ENCODE data around the gene BCLAF3.

The BCLAF3 gene

GRCh38 chrX:20007962-20008622 is 17.2 kb upstream of the BCLAF3 start:
- TF ChIP-seq HIC1 (tag by site-specific recombination; IDR thresholded peaks at IDR 0.05) (no peak), ZNF24 (tag by site-specific recombination; IDR thresholded peaks at IDR 0.05) (no peak), ZNF362 (tag by site-specific recombination; IDR thresholded peaks at IDR 0.05) (no peak), ZBTB1 (tag by site-specific recombination; IDR thresholded peaks at IDR 0.05) (no peak), ZNF423 (tag by site-specific recombination; IDR thresholded peaks at IDR 0.05) (no peak), ZBTB8A (tag by site-specific recombination; IDR thresholded peaks at IDR 0.05) (no peak), ZNF324 (tag by site-specific recombination; IDR thresholded peaks at IDR 0.05) (no peak), EGR2 (tag by site-specific recombination; IDR thresholded peaks at IDR 0.05; ENCODE audit: low read depth) (no peak), HOXC10 (CRISPR knock-in tag; IDR thresholded peaks at IDR 0.05) (no peak), HOXA7 (CRISPR knock-in tag; IDR thresholded peaks at IDR 0.05; ENCODE audit: borderline replicate concordance) (no peak), PATZ1 (tag by site-specific recombination; IDR thresholded peaks at IDR 0.05) (no peak), ZBTB48 (tag by site-specific recombination; IDR thresholded peaks at IDR 0.05) (no peak), ZFP37 (tag by site-specific recombination; IDR thresholded peaks at IDR 0.05) (no peak), GFI1B (tag by site-specific recombination; IDR thresholded peaks at IDR 0.05) (no peak), ZNF530 (tag by site-specific recombination; IDR thresholded peaks at IDR 0.05; ENCODE audit: low read depth) (no peak), TCF7L2 (IDR thresholded peaks at IDR 0.05; ENCODE audit: borderline replicate concordance, low read depth, low read length) (no peak)
- TF ChIP-seq, protein P1, sequence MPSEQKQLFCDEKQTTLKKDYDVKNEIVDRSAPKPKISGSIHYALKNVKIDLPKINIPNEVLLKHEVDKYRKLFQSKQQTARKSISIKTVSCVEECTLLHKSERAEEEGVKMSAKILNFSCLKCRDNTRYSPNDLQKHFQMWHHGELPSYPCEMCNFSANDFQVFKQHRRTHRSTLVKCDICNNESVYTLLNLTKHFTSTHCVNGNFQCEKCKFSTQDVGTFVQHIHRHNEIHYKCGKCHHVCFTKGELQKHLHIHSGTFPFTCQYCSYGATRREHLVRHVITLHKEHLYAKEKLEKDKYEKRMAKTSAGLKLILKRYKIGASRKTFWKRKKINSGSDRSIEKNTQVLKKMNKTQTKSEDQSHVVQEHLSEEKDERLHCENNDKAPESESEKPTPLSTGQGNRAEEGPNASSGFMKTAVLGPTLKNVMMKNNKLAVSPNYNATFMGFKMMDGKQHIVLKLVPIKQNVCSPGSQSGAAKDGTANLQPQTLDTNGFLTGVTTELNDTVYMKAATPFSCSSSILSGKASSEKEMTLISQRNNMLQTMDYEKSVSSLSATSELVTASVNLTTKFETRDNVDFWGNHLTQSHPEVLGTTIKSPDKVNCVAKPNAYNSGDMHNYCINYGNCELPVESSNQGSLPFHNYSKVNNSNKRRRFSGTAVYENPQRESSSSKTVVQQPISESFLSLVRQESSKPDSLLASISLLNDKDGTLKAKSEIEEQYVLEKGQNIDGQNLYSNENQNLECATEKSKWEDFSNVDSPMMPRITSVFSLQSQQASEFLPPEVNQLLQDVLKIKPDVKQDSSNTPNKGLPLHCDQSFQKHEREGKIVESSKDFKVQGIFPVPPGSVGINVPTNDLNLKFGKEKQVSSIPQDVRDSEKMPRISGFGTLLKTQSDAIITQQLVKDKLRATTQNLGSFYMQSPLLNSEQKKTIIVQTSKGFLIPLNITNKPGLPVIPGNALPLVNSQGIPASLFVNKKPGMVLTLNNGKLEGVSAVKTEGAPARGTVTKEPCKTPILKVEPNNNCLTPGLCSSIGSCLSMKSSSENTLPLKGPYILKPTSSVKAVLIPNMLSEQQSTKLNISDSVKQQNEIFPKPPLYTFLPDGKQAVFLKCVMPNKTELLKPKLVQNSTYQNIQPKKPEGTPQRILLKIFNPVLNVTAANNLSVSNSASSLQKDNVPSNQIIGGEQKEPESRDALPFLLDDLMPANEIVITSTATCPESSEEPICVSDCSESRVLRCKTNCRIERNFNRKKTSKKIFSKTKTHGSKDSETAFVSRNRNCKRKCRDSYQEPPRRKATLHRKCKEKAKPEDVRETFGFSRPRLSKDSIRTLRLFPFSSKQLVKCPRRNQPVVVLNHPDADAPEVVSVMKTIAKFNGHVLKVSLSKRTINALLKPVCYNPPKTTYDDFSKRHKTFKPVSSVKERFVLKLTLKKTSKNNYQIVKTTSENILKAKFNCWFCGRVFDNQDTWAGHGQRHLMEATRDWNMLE (tag by site-specific recombination; conservative IDR thresholded peaks at IDR 0.05; ENCODE audit: low read depth), result no peak
- TF ChIP-seq, protein P2, sequence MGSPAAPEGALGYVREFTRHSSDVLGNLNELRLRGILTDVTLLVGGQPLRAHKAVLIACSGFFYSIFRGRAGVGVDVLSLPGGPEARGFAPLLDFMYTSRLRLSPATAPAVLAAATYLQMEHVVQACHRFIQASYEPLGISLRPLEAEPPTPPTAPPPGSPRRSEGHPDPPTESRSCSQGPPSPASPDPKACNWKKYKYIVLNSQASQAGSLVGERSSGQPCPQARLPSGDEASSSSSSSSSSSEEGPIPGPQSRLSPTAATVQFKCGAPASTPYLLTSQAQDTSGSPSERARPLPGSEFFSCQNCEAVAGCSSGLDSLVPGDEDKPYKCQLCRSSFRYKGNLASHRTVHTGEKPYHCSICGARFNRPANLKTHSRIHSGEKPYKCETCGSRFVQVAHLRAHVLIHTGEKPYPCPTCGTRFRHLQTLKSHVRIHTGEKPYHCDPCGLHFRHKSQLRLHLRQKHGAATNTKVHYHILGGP (tag by site-specific recombination; IDR thresholded peaks at IDR 0.05), result no peak
- ChIA-PET POLR2A (no interaction called here), CTCF (interaction anchor here (0.5 kb wide), 1 partner anchor 463 kb away, joined by 3 read pairs; no protein-coding TSS in a partner anchor)
- H3K36me3 ChIP-seq (ENCODE audit: control insufficient read depth in 2 of 2, insufficient read depth in 1 of 2, low read length in 2 of 2), result no peaks in the 10 kb centered on the region
- H3K27ac ChIP-seq (ENCODE audit: extremely low read depth, low read depth, low read length), result no peak overlapping the region
- peaks cover 3% of the 10 kb centered on the region; the same call in 1 of the 2 replicates for H3K4me1 ChIP-seq (ENCODE audit: control insufficient read depth, insufficient read depth, low read length)
- H3K9me3 ChIP-seq (ENCODE audit: control insufficient read depth, insufficient read depth, low read depth, low read length), result no peaks in the 10 kb centered on the region
- no peak overlapping the region for H3K4me3 ChIP-seq (ENCODE audit: low read depth, low read length)
